Neural cell (in vitro differentiated cells): ENCODE measurements around the gene HDC. TPM values are rescaled to one million over a fixed set of nuclear protein-coding genes. Genes with fewer than 3 reads are reported as not detected.

ENCODE experiments used
- H2AFZ ChIP-seq: fragments of 200-600, 300-800 bp; sonication (generic), shearing (Covaris generic); 2 replicates; pipeline ENCODE4 v1.6.0; 2014; ENCODE audit warnings: low read depth, mild to moderate bottlenecking, antibody characterized with exemption, low read length, moderate library complexity
- H3F3A ChIP-seq: fragments of 200-600 bp; shearing (Covaris generic); 2 replicates; pipeline ENCODE4 v1.6.1; 2016; ENCODE audit warnings: mild to moderate bottlenecking, moderate library complexity, mixed read lengths, antibody characterized with exemption, low read length; ENCODE audit not compliant: insufficient read depth, poor library complexity, severe bottlenecking
- H3K27ac ChIP-seq: fragments of 200-600, 300-800 bp; sonication (generic), shearing (Covaris generic); 2 replicates; pipeline ENCODE4 v1.5.1; 2014; ENCODE audit warnings: mild to moderate bottlenecking, low read length, moderate library complexity
- H3K27me3 ChIP-seq: fragments of 300-800, 200-600 bp; sonication (generic), shearing (Covaris generic); 2 replicates; pipeline ENCODE4 v1.6.0; 2014; ENCODE audit warnings: mild to moderate bottlenecking, low read depth, low read length, moderate library complexity; ENCODE audit not compliant: insufficient read depth
- H3K36me3 ChIP-seq: fragments of 300-800, 200-600 bp; sonication (generic), shearing (Covaris generic); 2 replicates; pipeline ENCODE4 v1.5.1; 2014; ENCODE audit warnings: mild to moderate bottlenecking, antibody characterized with exemption, low read length, moderate library complexity; ENCODE audit not compliant: insufficient read depth
- H3K4me2 ChIP-seq: fragments of 300-800, 200-600 bp; sonication (generic), shearing (Covaris generic); 2 replicates; pipeline ENCODE4 v1.6.0; 2014; ENCODE audit warnings: mild to moderate bottlenecking, low read length
- H3K4me3 ChIP-seq: fragments of 300-800, 200-600 bp; sonication (generic), shearing (Covaris generic); 2 replicates; pipeline ENCODE4 v1.5.1; 2014; ENCODE audit warnings: mild to moderate bottlenecking, low read length, moderate library complexity
- H3K79me2 ChIP-seq: fragments of 200-600 bp; shearing (Covaris generic); replicated peaks from 2 replicates; pipeline ENCODE4 v1.6.0; 2014; ENCODE audit warnings: mild to moderate bottlenecking, low read length, moderate library complexity; ENCODE audit not compliant: insufficient read depth
- H3K9ac ChIP-seq: fragments of 300-800, 200-600 bp; sonication (generic), shearing (Covaris generic); 2 replicates; pipeline ENCODE4 v1.6.1; 2016; ENCODE audit warnings: mild to moderate bottlenecking, low read length, mixed read lengths
- H3K9me2 ChIP-seq: fragments of 200-600 bp; shearing (Covaris generic); 2 replicates; pipeline ENCODE4 v1.6.1; 2016; ENCODE audit warnings: mild to moderate bottlenecking, low read length, mixed read lengths; ENCODE audit not compliant: insufficient read depth
- H3K9me3 ChIP-seq: fragments of 200-600, 300-800 bp; sonication (generic), shearing (Covaris generic); 2 replicates; pipeline ENCODE4 v1.6.1; 2016; ENCODE audit warnings: mild to moderate bottlenecking, mixed run types, low read length, moderate library complexity, mixed read lengths
- H4K20me1 ChIP-seq: fragments of 200-600 bp; shearing (Covaris generic); 2 replicates; pipeline ENCODE4 v1.6.1; 2016; ENCODE audit warnings: mild to moderate bottlenecking, mixed run types; ENCODE audit not compliant: insufficient read depth
- CTCF ChIP-seq: fragments of 450-650 bp; IDR thresholded peaks from 2 replicates; pipeline ENCODE4 v1.5.1; 2014; ENCODE audit warnings: antibody characterized with exemption, mild to moderate bottlenecking, moderate library complexity; ENCODE audit not compliant: poor library complexity, severe bottlenecking
- EP300 ChIP-seq: fragments of 450-650 bp; conservative IDR thresholded peaks from 2 replicates; pipeline ENCODE4 v1.6.1; 2014; ENCODE audit warnings: antibody characterized with exemption, mild to moderate bottlenecking, moderate library complexity; ENCODE audit not compliant: poor library complexity, severe bottlenecking
- EZH2 ChIP-seq: fragments of 200-600, 300-800 bp; shearing (Covaris generic), sonication (generic); IDR thresholded peaks from 2 replicates; pipeline ENCODE4 v1.6.1; 2014; ENCODE audit warnings: antibody characterized with exemption, low read length, borderline replicate concordance, mild to moderate bottlenecking; ENCODE audit not compliant: insufficient read depth, poor library complexity, severe bottlenecking
- MXI1 ChIP-seq: fragments of 450-650 bp; conservative IDR thresholded peaks from 2 replicates; pipeline ENCODE4 v1.6.1; 2014; ENCODE audit warnings: antibody characterized with exemption, mild to moderate bottlenecking; ENCODE audit not compliant: poor library complexity, severe bottlenecking
- POLR2AphosphoS5 ChIP-seq: IDR thresholded peaks from 2 replicates; pipeline ENCODE4 v1.6.1; 2012
- RAD21 ChIP-seq: fragments of 450-650 bp; conservative IDR thresholded peaks from 2 replicates; pipeline ENCODE4 v1.6.1; 2014; ENCODE audit warnings: antibody characterized with exemption, mild to moderate bottlenecking, moderate library complexity
- REST ChIP-seq: IDR thresholded peaks from 2 replicates; pipeline ENCODE4 v1.6.1; 2012; ENCODE audit warnings: borderline replicate concordance
- SMC3 ChIP-seq: fragments of 450-650 bp; conservative IDR thresholded peaks from 2 replicates; pipeline ENCODE4 v1.6.1; 2014; ENCODE audit warnings: antibody characterized with exemption, mild to moderate bottlenecking, moderate library complexity; ENCODE audit not compliant: poor library complexity
- TAF1 ChIP-seq: IDR thresholded peaks from 2 replicates; pipeline ENCODE4 v1.6.1; 2012; ENCODE audit warnings: low read depth
- polyA plus RNA-seq: library from polyadenylated mRNA; depleted of rRNA; stranded (reverse); fragments of >200 nt; gene quantifications from 2 replicates; pipeline ENCODE4 v1.2.3, GENCODE V29; 2014

HDC gene
- polyA plus RNA-seq, 1 donor from 2014 or later = 4.5 TPM

- H3K27ac ChIP-seq = no peak overlapping the region
- H3K9ac ChIP-seq = no peak overlapping the region
- no peak overlapping the region for H2AFZ ChIP-seq
- H3F3A ChIP-seq = no peaks in the 10 kb centered on the region
- no peaks in the 10 kb centered on the region for H4K20me1 ChIP-seq
- no peaks in the 10 kb centered on the region for H3K79me2 ChIP-seq
- H3K36me3 ChIP-seq = no peaks in the 10 kb centered on the region
- no peaks in the 10 kb centered on the region for H3K27me3 ChIP-seq
- H3K9me2 ChIP-seq = no peaks in the 10 kb centered on the region
- H3K4me2 ChIP-seq = no peak overlapping the region
- no peaks in the 10 kb centered on the region for H3K9me3 ChIP-seq
- TF ChIP-seq SMC3 = no peak
- no peak for TF ChIP-seq REST
- no peak for TF ChIP-seq EP300
- TF ChIP-seq MXI1 = no peak
- TF ChIP-seq CTCF = no peak
- TF ChIP-seq TAF1 = no peak
- TF ChIP-seq EZH2 = no peak
- no peak overlapping the region for H3K4me3 ChIP-seq
Observed at GRCh38 chr15:50249704-50250103, 15.8 kb downstream of the HDC start.

GRCh38 chr15:50248994-50249582, 16.4 kb downstream of the HDC start:
- H3K9me3 ChIP-seq = no peaks in the 10 kb centered on the region
- no peaks in the 10 kb centered on the region for H4K20me1 ChIP-seq
- no peaks in the 10 kb centered on the region for H3K36me3 ChIP-seq
- no peak overlapping the region for H2AFZ ChIP-seq
- H3K79me2 ChIP-seq = no peaks in the 10 kb centered on the region
- no peaks in the 10 kb centered on the region for H3K27me3 ChIP-seq
- H3K4me3 ChIP-seq = no peak overlapping the region
- TF ChIP-seq POLR2AphosphoS5 = no peak
- TF ChIP-seq RAD21 = no peak
- TF ChIP-seq TAF1 = no peak
- TF ChIP-seq REST = no peak
- TF ChIP-seq EP300 = no peak
- TF ChIP-seq CTCF = no peak
- no peak for TF ChIP-seq EZH2
- no peak for TF ChIP-seq MXI1
- TF ChIP-seq SMC3 = no peak
- H3F3A ChIP-seq = no peaks in the 10 kb centered on the region
- H3K4me2 ChIP-seq = no peak overlapping the region
- H3K27ac ChIP-seq = no peak overlapping the region
- no peak overlapping the region for H3K9ac ChIP-seq
- no peaks in the 10 kb centered on the region for H3K9me2 ChIP-seq
